ENCODE results near the gene TRIM37. TPM values are rescaled to one million over a fixed set of nuclear protein-coding genes. Genes with fewer than 3 reads are reported as not detected.

The TRIM37 gene
- total RNA-seq, 1 experiment from 2014 or later, result 62.3 TPM

- CTCF ChIA-PET, result no interaction called here
- no peaks in the 10 kb centered on the region for H3K4me1 Mint-ChIP-seq
These were observed 170.4 kb downstream of the TRIM37 start for GRCh38 chr17:58936295-58936694.

More at GRCh38 chr17:58936295-58936694, 170.4 kb downstream of the TRIM37 start:
- Mint-ChIP-seq H3K9me3 (no peaks in the 10 kb centered on the region), H3K27me3 (ENCODE audit: low read depth) (no peaks in the 10 kb centered on the region), H3K36me3 (no peaks in the 10 kb centered on the region), H3K4me3 (no peak overlapping the region), H3K27ac (no peak overlapping the region)
- ATAC-seq, result no peak
- no peak for DNase-seq (ENCODE audit: low spot score)
- TF ChIP-seq ZNF396 (CRISPR knock-in tag; IDR thresholded peaks at IDR 0.05; ENCODE audit: borderline replicate concordance) (no peak), FOXK1 (CRISPR knock-in tag; IDR thresholded peaks at IDR 0.05) (no peak), FOXP4 (CRISPR knock-in tag; IDR thresholded peaks at IDR 0.05) (no peak), USF1 (CRISPR knock-in tag; IDR thresholded peaks at IDR 0.05) (no peak), USF2 (CRISPR knock-in tag; IDR thresholded peaks at IDR 0.05) (no peak), ZMAT4 (CRISPR knock-in tag; IDR thresholded peaks at IDR 0.05) (no peak), SP1 (CRISPR knock-in tag; conservative IDR thresholded peaks at IDR 0.05) (no peak), NFYB (CRISPR knock-in tag; conservative IDR thresholded peaks at IDR 0.05; ENCODE audit: low read depth) (no peak), GTF2I (CRISPR knock-in tag; conservative IDR thresholded peaks at IDR 0.05) (no peak), E2F5 (CRISPR knock-in tag; IDR thresholded peaks at IDR 0.05) (no peak), ERG (CRISPR knock-in tag; IDR thresholded peaks at IDR 0.05) (no peak), ZBTB43 (CRISPR knock-in tag; IDR thresholded peaks at IDR 0.05) (no peak), ZSCAN18 (CRISPR knock-in tag; IDR thresholded peaks at IDR 0.05) (no peak), IRF1 (CRISPR knock-in tag; IDR thresholded peaks at IDR 0.05) (no peak), OVOL2 (CRISPR knock-in tag; IDR thresholded peaks at IDR 0.05; ENCODE audit: borderline replicate concordance) (no peak), ESRRA (CRISPR knock-in tag; IDR thresholded peaks at IDR 0.05; ENCODE audit: borderline replicate concordance) (no peak), RELA (CRISPR knock-in tag; IDR thresholded peaks at IDR 0.05; ENCODE audit: borderline replicate concordance) (no peak)
- POLR2A ChIA-PET, result no interaction called here

Measured in WTC11 (cell line).